Spleen (tissue), 11 donors: ENCODE results near the gene MCHR1. TPM values are rescaled to one million over a fixed set of nuclear protein-coding genes. Genes with fewer than 3 reads are reported as not detected.

Experiments
- DNase-seq: peaks from one replicate; pipeline ENCODE4 v3.0.0-alpha.2; 2020
- H3K27ac ChIP-seq, 8 donors: fragments of 200-600 bp; sonication (generic) in 7 of 8; 1 replicate in 4 of 8; 2 replicates in 4 of 8; pipeline versions ENCODE4 v1.5.0 to v1.8.0; 2016 to 2021; ENCODE audit warnings: inconsistent platforms in 4 of 8, mild to moderate bottlenecking in 4 of 8, moderate library complexity in 1 of 8
- H3K27me3 ChIP-seq, 7 donors: fragments of 200-600 bp; sonication (generic) in 6 of 7; replicated peaks in 1 of 7; 1 replicate in 4 of 7; 2 replicates in 3 of 7; pipeline versions ENCODE4 v1.5.0 to v1.8.0; 2016 to 2021; ENCODE audit warnings: inconsistent platforms in 3 of 7, mild to moderate bottlenecking in 1 of 7
- H3K36me3 ChIP-seq, 6 donors: fragments of 200-600 bp; sonication (generic) in 5 of 6; 1 replicate in 4 of 6; 2 replicates in 2 of 6; pipeline versions ENCODE4 v1.5.0 to v1.8.0; 2016 to 2021; ENCODE audit warnings: inconsistent platforms in 2 of 6
- H3K4me1 ChIP-seq, 6 donors: fragments of 200-600 bp; sonication (generic) in 5 of 6; 1 replicate in 3 of 6; 2 replicates in 3 of 6; pipeline versions ENCODE4 v1.5.0 to v1.8.0; 2016 to 2021; ENCODE audit warnings: inconsistent platforms in 3 of 6
- H3K4me3 ChIP-seq, 8 donors: fragments of 200-600 bp; sonication (generic) in 7 of 8; 1 replicate in 4 of 8; 2 replicates in 4 of 8; pipeline versions ENCODE4 v1.5.0 to v1.8.0; 2016 to 2021; ENCODE audit warnings: inconsistent platforms in 4 of 8, mild to moderate bottlenecking in 4 of 8, moderate library complexity in 2 of 8
- H3K9me3 ChIP-seq, 8 donors: fragments of 200-600 bp; sonication (generic) in 7 of 8; 1 replicate in 4 of 8; 2 replicates in 4 of 8; pipeline versions ENCODE4 v1.5.0 to v1.8.0; 2016 to 2021; ENCODE audit warnings: inconsistent platforms in 4 of 8
- POLR2A ChIP-seq, 3 donors: fragments of 450-650 bp; IDR thresholded peaks; one replicate each; pipeline ENCODE4 v1.5.1; 2017; ENCODE audit warnings: antibody characterized with exemption in 3 of 3, mild to moderate bottlenecking in 1 of 3
- POLR2AphosphoS5 ChIP-seq, 3 donors: sonication (generic); formaldehyde crosslinking; IDR thresholded peaks; one replicate each; pipeline ENCODE4 v1.5.1; 2017; ENCODE audit warnings: antibody characterized with exemption in 3 of 3
- WGBS, 5 donors: extraction: QIAGEN DNeasy Blood & Tissue Kit in 3 of 5; methylation state at CpG; one replicate each; pipeline versions ENCODE4 v1.1.5 to v1.1.7; 2013 to 2018; 5-methylcytosine and 5-hydroxymethylcytosine counted together
- intact Hi-C: fragments of 100-400 bp; cut with DNase I; formaldehyde crosslinking; loops from one replicate; pipeline ENCODE4 v1.15.0; 2023; ENCODE audit warnings: low total_unique reads
- polyA plus RNA-seq, 3 donors: library from polyadenylated mRNA; stranded (reverse); fragments of 200-250 nt; gene quantifications; one replicate each; pipeline ENCODE4 v1.2.1, GENCODE V29; 2013
- total RNA-seq, 7 donors: library from RNA; depleted of rRNA in 3 of 7; stranded (reverse); fragments of >200 nt in 3 of 7; fragmentation: NEBNext Ultra II Directional in 4 of 7; extraction: Animal tissue kit (Norgen Biotek cat#: 25700) in 4 of 7; gene quantifications; one replicate each; pipeline versions ENCODE4 v1.1.0 to v1.2.1, GENCODE V29; 2016 to 2021
- TF ChIP-seq, protein P1 (sequence below), 11 experiments: fragments of 200-600 bp in 7 of 11; fragments of 450-650 bp in 4 of 11; sonication (generic) in 4 of 11; IDR thresholded peaks in 8 of 11; conservative IDR thresholded peaks in 3 of 11; 1 replicate in 7 of 11; 2 replicates in 4 of 11; pipeline versions ENCODE4 v1.4.0 to v1.8.0; 2016 to 2021; ENCODE audit warnings: antibody characterized with exemption in 11 of 11, inconsistent platforms in 4 of 11, mild to moderate bottlenecking in 1 of 11
- donor health status: healthy with polysubstance abuse.
- donor health status: DM: no; HTN: no; CAD: no; lungs with moderate emphysema.
- donor health status: DM: no; HTN: no; CAD: no.
- donor health status: Bipolar disorder and iron deficiency.
- donor health status: healthy.
- donor health status: DM: no; HTN: no; CAD: no.
- donor health status: DM: yes; HTN: yes; CAD: no.

The MCHR1 gene
- total and polyA plus RNA-seq, 10 donors, result 0.10 to 0.70 (median 0.23) TPM; not detected in 5

- no peaks in the 10 kb centered on the region for H3K4me1 ChIP-seq
- no peak overlapping the region for H3K4me3 ChIP-seq
- intact Hi-C loops, result no loop called here
- no peaks in the 10 kb centered on the region for H3K27me3 ChIP-seq
- H3K9me3 ChIP-seq, result no peaks in the 10 kb centered on the region
- TF ChIP-seq POLR2AphosphoS5 (IDR thresholded peaks at IDR 0.05) (no peak), POLR2A (IDR thresholded peaks at IDR 0.05) (no peak)
- TF ChIP-seq, protein P1, sequence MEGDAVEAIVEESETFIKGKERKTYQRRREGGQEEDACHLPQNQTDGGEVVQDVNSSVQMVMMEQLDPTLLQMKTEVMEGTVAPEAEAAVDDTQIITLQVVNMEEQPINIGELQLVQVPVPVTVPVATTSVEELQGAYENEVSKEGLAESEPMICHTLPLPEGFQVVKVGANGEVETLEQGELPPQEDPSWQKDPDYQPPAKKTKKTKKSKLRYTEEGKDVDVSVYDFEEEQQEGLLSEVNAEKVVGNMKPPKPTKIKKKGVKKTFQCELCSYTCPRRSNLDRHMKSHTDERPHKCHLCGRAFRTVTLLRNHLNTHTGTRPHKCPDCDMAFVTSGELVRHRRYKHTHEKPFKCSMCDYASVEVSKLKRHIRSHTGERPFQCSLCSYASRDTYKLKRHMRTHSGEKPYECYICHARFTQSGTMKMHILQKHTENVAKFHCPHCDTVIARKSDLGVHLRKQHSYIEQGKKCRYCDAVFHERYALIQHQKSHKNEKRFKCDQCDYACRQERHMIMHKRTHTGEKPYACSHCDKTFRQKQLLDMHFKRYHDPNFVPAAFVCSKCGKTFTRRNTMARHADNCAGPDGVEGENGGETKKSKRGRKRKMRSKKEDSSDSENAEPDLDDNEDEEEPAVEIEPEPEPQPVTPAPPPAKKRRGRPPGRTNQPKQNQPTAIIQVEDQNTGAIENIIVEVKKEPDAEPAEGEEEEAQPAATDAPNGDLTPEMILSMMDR (IDR thresholded peaks at IDR 0.05 in 8 of 11, conservative IDR thresholded peaks at IDR 0.05 in 3 of 11), result no peak
- WGBS, 5 donors, result 79 to 92% (median 81%) methylated on average over 1 of the region's 1 CpG
- no peak for DNase-seq
- no peak overlapping the region for H3K27ac ChIP-seq
- no peaks in the 10 kb centered on the region for H3K36me3 ChIP-seq
Observed at GRCh38 chr22:40703174-40703573, 23.9 kb downstream of the MCHR1 start.

DNA sequence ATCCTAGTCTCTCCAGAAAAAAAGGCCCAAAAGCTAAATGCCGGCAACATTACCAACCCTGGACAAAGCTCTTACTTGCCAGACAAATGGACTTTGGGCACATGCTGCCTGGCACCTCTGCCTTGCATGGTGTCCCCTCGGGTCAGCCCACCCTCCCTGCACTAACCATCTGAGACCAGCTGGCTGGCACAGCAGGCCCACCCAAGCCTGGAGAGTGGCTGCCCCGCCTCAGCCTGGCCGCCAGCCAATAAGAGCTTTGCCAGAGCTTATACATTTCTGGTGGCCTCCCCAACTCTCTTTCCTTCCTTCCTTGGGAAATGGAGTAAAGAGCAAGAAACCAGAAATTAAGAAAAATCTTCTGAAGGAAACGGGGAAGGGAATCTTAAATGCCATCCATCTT lies 24.5 kb downstream of the MCHR1 start:
- WGBS, 5 donors, result 77 to 88% (median 84%) methylated on average over 3 to 5 of the region's 5 CpGs
- TF ChIP-seq POLR2AphosphoS5 (IDR thresholded peaks at IDR 0.05) (no peak), POLR2A (IDR thresholded peaks at IDR 0.05) (no peak)
- TF ChIP-seq, protein P1 (IDR thresholded peaks at IDR 0.05 in 8 of 11, conservative IDR thresholded peaks at IDR 0.05 in 3 of 11), result no peak
- no peak for DNase-seq
- no peak overlapping the region for H3K4me3 ChIP-seq
- H3K36me3 ChIP-seq, result no peaks in the 10 kb centered on the region
- H3K4me1 ChIP-seq, result no peaks in the 10 kb centered on the region
- no peak overlapping the region for H3K27ac ChIP-seq
- intact Hi-C loops, result no loop called here
- no peaks in the 10 kb centered on the region for H3K9me3 ChIP-seq
- H3K27me3 ChIP-seq, result no peaks in the 10 kb centered on the region

GRCh38 chr22:40705918-40706682 lies 26.8 kb downstream of the MCHR1 start:
- no peaks in the 10 kb centered on the region for H3K36me3 ChIP-seq
- intact Hi-C loops, result no loop called here
- H3K27ac ChIP-seq, result no peak overlapping the region
- TF ChIP-seq POLR2A (IDR thresholded peaks at IDR 0.05) (no peak), POLR2AphosphoS5 (IDR thresholded peaks at IDR 0.05) (no peak)
- TF ChIP-seq, protein P1 (IDR thresholded peaks at IDR 0.05 in 8 of 11, conservative IDR thresholded peaks at IDR 0.05 in 3 of 11), result no peak
- peaks cover 0 to 3% (median 0%) of the 10 kb centered on the region in 6 donors for H3K4me1 ChIP-seq
- no peaks in the 10 kb centered on the region for H3K27me3 ChIP-seq
- H3K9me3 ChIP-seq, result no peaks in the 10 kb centered on the region
- DNase-seq, result no peak
- 73 to 86% (median 76%) methylated on average over 9 of the region's 9 CpGs for WGBS, 5 donors
- no peak overlapping the region for H3K4me3 ChIP-seq

DNA sequence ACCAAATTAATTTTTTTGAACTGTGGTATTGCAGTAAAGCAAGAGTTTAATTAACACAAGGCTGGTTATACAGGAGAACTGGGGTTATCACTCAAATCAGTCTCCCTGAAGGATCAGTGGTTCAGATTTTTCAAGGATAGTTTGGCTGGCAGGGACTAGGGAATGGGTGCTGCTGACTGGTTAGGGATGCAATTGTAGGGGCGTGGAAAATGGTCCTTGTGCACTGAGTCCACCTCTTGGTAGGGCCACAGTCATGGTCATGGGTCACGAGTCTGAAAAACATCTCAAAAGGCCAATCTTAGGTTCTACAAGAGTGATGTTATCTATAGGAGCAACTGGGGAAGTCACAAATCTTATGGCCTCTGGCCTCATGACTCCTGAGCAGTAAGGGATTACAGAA lies 27.9 kb downstream of the MCHR1 start:
- no peak overlapping the region for H3K4me3 ChIP-seq
- H3K9me3 ChIP-seq, result no peaks in the 10 kb centered on the region
- H3K4me1 ChIP-seq, result peaks cover 0 to 5% (median 0%) of the 10 kb centered on the region in 6 donors
- no peaks in the 10 kb centered on the region for H3K27me3 ChIP-seq
- no peak for DNase-seq
- intact Hi-C loops, result no loop called here
- TF ChIP-seq POLR2A (IDR thresholded peaks at IDR 0.05) (no peak), POLR2AphosphoS5 (IDR thresholded peaks at IDR 0.05) (no peak)
- TF ChIP-seq, protein P1 (IDR thresholded peaks at IDR 0.05 in 8 of 11, conservative IDR thresholded peaks at IDR 0.05 in 3 of 11), result no peak
- no peaks in the 10 kb centered on the region for H3K36me3 ChIP-seq
- 89 to 96% (median 93%) methylated on average over 2 of the region's 2 CpGs for WGBS, 5 donors
- H3K27ac ChIP-seq, result no peak overlapping the region
